ENCODE results near the gene RNPS1.

GRCh38 chr16:2230376-2230775 is 37.5 kb downstream of the RNPS1 start:
- TF ChIP-seq EZH2phosphoT487 (conservative IDR thresholded peaks at IDR 0.05; ENCODE audit: low read length), result no peak
- TF ChIP-seq, protein P1, sequence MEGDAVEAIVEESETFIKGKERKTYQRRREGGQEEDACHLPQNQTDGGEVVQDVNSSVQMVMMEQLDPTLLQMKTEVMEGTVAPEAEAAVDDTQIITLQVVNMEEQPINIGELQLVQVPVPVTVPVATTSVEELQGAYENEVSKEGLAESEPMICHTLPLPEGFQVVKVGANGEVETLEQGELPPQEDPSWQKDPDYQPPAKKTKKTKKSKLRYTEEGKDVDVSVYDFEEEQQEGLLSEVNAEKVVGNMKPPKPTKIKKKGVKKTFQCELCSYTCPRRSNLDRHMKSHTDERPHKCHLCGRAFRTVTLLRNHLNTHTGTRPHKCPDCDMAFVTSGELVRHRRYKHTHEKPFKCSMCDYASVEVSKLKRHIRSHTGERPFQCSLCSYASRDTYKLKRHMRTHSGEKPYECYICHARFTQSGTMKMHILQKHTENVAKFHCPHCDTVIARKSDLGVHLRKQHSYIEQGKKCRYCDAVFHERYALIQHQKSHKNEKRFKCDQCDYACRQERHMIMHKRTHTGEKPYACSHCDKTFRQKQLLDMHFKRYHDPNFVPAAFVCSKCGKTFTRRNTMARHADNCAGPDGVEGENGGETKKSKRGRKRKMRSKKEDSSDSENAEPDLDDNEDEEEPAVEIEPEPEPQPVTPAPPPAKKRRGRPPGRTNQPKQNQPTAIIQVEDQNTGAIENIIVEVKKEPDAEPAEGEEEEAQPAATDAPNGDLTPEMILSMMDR (IDR thresholded peaks at IDR 0.05; ENCODE audit: insufficient read depth, low read length, poor library complexity, severe bottlenecking), result no peak
